HG03097 (cell line): ENCODE results near the gene RASAL1.

Experiments used
- ATAC-seq: cut with Tn5 transposase; IDR thresholded peaks from one replicate; pipeline ENCODE4 v1.9.1; 2021; ENCODE audit not compliant: unreplicated experiment, low FRiP score

The RASAL1 gene

GRCh38 chr12:113099364-113099763, 36.2 kb downstream of the RASAL1 start:
- ATAC-seq: no peak

- no peak for ATAC-seq
Observed at GRCh38 chr12:113098441-113099028, 37.0 kb downstream of the RASAL1 start.

GRCh38 chr12:113097716-113098440, 37.7 kb downstream of the RASAL1 start:
- no peak for ATAC-seq

GRCh38 chr12:113096675-113097461, 38.7 kb downstream of the RASAL1 start:
- ATAC-seq: no peak

GRCh38 chr12:113095405-113095804, 40.2 kb downstream of the RASAL1 start:
- ATAC-seq: no peak

- no peak for ATAC-seq
Observed at GRCh38 chr12:113094738-113095137, 40.8 kb downstream of the RASAL1 start.

GRCh38 chr12:113093409-113094101, 42.0 kb downstream of the RASAL1 start:
- no peak for ATAC-seq

GRCh38 chr12:113092607-113093408, 42.8 kb downstream of the RASAL1 start:
- ATAC-seq: no peak

GRCh38 chr12:113091506-113091905, 44.1 kb downstream of the RASAL1 start:
- no peak for ATAC-seq

GRCh38 chr12:113090740-113091139, 44.8 kb downstream of the RASAL1 start:
- ATAC-seq: no peak

GRCh38 chr12:113089839-113090238, 45.7 kb downstream of the RASAL1 start:
- ATAC-seq: no peak

- ATAC-seq: no peak
Observed at GRCh38 chr12:113088971-113089756, 46.4 kb downstream of the RASAL1 start.

GRCh38 chr12:113088037-113088436, 47.5 kb downstream of the RASAL1 start:
- no peak for ATAC-seq

GRCh38 chr12:113087193-113087592, 48.4 kb downstream of the RASAL1 start:
- ATAC-seq: no peak

- ATAC-seq: no peak
Observed at GRCh38 chr12:113086249-113087164, 49.1 kb downstream of the RASAL1 start.

GRCh38 chr12:113083863-113084435, 51.6 kb downstream of the RASAL1 start:
- ATAC-seq: no peak

- ATAC-seq: peak; percentile 51
Observed at GRCh38 chr12:113082486-113083148, 52.9 kb downstream of the RASAL1 start.

- no peak for ATAC-seq
Observed at GRCh38 chr12:113081873-113082272, 53.7 kb downstream of the RASAL1 start.
